Measurements from ENCODE around the gene ERC1.

DNA sequence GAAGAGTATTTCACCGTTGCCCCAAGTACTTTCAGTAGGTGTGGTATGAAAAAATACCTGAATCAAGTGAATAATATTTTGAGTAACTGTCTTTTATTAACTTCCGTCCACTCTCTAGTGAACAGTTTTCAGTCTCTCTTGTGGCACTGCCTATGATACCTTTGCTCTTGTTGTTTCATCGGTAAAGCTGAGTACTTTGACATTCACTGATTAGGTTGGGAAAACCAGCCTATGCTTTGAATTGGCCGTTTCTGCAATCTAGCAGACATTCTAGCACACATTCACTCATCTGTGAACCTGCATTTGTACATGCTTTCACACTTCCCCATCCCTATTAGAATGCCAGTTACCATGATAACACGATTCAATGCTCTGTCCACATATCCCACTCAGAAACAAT, 386.1 kb downstream of the ERC1 start:
- TF ChIP-seq POLR2A (IDR thresholded peaks at IDR 0.05) (no peak), POLR2AphosphoS5 (IDR thresholded peaks at IDR 0.05) (no peak), EP300 (IDR thresholded peaks at IDR 0.05) (no peak)
- TF ChIP-seq, protein P1, sequence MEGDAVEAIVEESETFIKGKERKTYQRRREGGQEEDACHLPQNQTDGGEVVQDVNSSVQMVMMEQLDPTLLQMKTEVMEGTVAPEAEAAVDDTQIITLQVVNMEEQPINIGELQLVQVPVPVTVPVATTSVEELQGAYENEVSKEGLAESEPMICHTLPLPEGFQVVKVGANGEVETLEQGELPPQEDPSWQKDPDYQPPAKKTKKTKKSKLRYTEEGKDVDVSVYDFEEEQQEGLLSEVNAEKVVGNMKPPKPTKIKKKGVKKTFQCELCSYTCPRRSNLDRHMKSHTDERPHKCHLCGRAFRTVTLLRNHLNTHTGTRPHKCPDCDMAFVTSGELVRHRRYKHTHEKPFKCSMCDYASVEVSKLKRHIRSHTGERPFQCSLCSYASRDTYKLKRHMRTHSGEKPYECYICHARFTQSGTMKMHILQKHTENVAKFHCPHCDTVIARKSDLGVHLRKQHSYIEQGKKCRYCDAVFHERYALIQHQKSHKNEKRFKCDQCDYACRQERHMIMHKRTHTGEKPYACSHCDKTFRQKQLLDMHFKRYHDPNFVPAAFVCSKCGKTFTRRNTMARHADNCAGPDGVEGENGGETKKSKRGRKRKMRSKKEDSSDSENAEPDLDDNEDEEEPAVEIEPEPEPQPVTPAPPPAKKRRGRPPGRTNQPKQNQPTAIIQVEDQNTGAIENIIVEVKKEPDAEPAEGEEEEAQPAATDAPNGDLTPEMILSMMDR (IDR thresholded peaks at IDR 0.05): no peak

All from suprapubic skin (tissue), 4 donors.